ENCODE measurements around the gene GSTM4.

DNA sequence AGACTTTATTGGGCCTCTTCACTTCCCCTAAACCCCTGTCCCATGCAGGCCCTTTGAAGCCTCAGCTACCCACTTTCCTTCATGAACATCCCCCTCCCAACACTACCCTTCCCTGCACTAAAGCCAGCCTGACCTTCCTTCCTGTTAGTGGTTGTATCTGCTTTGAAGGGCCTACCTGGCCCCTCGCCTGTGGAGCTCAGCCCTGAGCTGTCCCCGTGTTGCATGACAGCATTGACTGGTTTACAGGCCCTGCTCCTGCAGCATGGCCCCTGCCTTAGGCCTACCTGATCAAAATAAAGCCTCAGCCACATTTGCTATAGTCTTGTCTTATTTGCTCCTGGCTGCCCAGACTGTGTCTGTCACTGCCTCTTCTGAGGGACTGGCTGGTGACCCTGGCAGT, 5.5 kb downstream of the GSTM4 start:
- TF ChIP-seq, protein P1, sequence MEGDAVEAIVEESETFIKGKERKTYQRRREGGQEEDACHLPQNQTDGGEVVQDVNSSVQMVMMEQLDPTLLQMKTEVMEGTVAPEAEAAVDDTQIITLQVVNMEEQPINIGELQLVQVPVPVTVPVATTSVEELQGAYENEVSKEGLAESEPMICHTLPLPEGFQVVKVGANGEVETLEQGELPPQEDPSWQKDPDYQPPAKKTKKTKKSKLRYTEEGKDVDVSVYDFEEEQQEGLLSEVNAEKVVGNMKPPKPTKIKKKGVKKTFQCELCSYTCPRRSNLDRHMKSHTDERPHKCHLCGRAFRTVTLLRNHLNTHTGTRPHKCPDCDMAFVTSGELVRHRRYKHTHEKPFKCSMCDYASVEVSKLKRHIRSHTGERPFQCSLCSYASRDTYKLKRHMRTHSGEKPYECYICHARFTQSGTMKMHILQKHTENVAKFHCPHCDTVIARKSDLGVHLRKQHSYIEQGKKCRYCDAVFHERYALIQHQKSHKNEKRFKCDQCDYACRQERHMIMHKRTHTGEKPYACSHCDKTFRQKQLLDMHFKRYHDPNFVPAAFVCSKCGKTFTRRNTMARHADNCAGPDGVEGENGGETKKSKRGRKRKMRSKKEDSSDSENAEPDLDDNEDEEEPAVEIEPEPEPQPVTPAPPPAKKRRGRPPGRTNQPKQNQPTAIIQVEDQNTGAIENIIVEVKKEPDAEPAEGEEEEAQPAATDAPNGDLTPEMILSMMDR (conservative IDR thresholded peaks at IDR 0.05; ENCODE audit: low read length), result no peak
- TF ChIP-seq EZH2phosphoT487 (IDR thresholded peaks at IDR 0.05; ENCODE audit: borderline replicate concordance), result no peak

All from Loucy (cell line).